Measurements from ENCODE around the gene PHLDA3.

The PHLDA3 gene

DNA sequence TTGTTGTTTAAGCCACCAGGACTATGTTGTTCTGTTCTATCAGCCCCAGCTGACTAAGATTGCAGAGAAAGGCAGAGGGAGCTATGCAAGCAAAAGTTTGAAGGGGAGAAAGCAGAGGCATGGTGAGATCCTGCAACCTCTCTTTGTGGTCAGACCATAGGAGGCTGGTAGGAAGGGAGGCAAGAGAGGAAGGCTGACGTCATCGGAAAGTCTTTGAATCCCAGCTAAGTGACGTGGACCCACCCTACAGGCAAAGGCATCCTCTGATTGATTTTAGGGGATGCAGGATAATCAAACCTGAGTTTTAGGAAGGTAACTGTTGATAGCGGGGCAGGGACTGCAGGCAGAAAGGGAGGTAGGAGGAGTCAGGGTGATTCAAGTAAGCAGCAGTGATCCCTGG, 24.2 kb downstream of the PHLDA3 start:
- Histone ChIP-seq H3K4me3 (ENCODE audit: low read length) (no peak overlapping the region), H3K9me3 (ENCODE audit: low read length) (no peaks in the 10 kb centered on the region), H3K4me1 (ENCODE audit: insufficient read depth, low read length) (peaks cover 15% of the 10 kb centered on the region), H3K36me3 (ENCODE audit: insufficient read depth, low read length) (no peaks in the 10 kb centered on the region), H2AFZ (ENCODE audit: low read depth, low read length) (no peak overlapping the region), H3K27me3 (ENCODE audit: insufficient read depth, low read length) (peaks cover 5% of the 10 kb centered on the region)

DNA sequence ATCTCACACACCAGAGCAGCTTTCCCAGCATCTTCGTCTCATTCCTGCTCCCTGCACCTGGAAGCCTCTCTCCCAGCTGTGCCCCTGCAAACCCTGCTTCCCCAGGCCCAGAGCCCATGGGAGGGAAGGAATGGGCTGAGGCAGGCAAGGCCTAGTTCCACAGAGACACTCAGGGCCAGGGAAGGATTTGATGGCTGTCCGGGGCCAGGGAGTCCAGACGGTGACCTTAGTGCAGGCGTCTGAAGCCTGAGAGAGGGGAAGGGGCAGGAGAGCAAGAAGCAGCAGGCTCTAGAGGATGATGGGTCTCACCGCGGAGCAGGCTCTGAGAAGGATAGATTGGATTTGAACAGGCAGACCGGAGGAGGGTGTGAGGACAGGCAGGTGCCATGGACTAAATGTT, 25.2 kb downstream of the PHLDA3 start:
- Histone ChIP-seq H3K27me3 (ENCODE audit: insufficient read depth, low read length) (peaks cover 5% of the 10 kb centered on the region), H3K36me3 (ENCODE audit: insufficient read depth, low read length) (no peaks in the 10 kb centered on the region), H3K4me1 (ENCODE audit: insufficient read depth, low read length) (peaks cover 9% of the 10 kb centered on the region), H3K9me3 (ENCODE audit: low read length) (no peaks in the 10 kb centered on the region), H3K4me3 (ENCODE audit: low read length) (no peak overlapping the region), H2AFZ (ENCODE audit: low read depth, low read length) (no peak overlapping the region)

DNA sequence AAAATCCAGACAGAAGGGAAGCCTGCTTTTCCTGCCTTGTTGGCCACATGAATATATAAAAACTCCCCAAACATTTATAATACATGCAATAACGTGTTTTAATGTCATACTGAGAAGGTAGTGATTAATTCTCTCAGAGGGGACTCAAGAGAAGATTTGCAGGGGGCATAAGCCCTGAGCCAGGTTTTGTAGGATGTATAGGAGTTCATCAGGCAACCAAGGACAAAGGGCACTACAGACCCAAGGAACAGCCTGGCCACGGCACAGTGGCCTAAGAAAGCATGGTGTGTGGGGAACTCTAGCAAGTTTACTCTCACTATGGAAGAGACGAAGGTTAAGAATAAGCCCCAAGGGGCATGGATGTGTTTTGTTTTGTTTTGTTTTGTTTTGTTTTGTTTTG, 32.0 kb downstream of the PHLDA3 start:
- Histone ChIP-seq H3K27me3 (ENCODE audit: insufficient read depth, low read length) (no peaks in the 10 kb centered on the region), H2AFZ (ENCODE audit: low read depth, low read length) (no peak overlapping the region), H3K9me3 (ENCODE audit: low read length) (no peaks in the 10 kb centered on the region), H3K36me3 (ENCODE audit: insufficient read depth, low read length) (no peaks in the 10 kb centered on the region), H3K4me3 (ENCODE audit: low read length) (no peak overlapping the region), H3K4me1 (ENCODE audit: insufficient read depth, low read length) (peaks cover 5% of the 10 kb centered on the region)

DNA sequence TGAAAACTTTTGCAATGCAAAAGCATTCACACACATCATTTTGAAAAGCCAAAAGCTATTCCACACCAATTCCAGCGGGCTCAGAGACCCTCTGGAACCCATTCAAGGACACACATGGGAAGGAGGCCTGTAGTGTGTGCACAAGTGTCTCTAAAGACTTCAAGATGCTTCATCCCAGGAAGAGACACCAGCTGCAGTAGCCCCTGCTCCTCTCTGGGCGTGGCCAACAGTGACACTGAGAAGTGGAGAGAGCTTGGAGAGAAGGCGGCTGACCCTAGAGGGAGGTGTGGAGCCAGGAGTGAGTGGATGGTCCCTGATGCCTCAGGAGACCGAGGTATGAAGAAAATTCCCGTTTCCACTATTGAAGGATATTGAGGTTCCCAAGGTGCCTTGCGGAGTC, 32.6 kb downstream of the PHLDA3 start:
- Histone ChIP-seq H3K36me3 (ENCODE audit: insufficient read depth, low read length) (no peaks in the 10 kb centered on the region), H3K4me1 (ENCODE audit: insufficient read depth, low read length) (peaks cover 5% of the 10 kb centered on the region), H3K27me3 (ENCODE audit: insufficient read depth, low read length) (no peaks in the 10 kb centered on the region), H3K4me3 (ENCODE audit: low read length) (no peak overlapping the region), H3K9me3 (ENCODE audit: low read length) (no peaks in the 10 kb centered on the region), H2AFZ (ENCODE audit: low read depth, low read length) (no peak overlapping the region)

DNA sequence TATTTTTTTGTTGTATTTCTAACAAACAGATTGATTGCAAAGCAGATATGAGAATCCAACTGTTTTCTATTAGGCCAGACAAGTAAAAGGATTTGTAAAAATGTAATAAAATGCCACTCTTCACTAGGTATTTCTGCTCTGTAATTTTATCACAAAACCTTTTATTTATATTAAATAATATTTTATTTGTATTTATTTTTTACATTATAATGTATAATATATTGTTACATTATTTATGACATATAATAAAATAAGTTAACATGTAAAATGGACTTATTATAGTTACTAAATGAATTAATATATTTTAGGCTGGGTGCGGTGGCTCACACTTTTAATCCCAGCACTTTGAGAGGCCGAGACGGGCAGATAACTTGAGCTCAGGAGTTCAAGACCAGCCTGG, 34.7 kb downstream of the PHLDA3 start:
- H3K36me3 ChIP-seq (ENCODE audit: insufficient read depth, low read length) = no peaks in the 10 kb centered on the region
- peaks cover 3% of the 10 kb centered on the region for H3K27me3 ChIP-seq (ENCODE audit: insufficient read depth, low read length)
- no peaks in the 10 kb centered on the region for H3K9me3 ChIP-seq (ENCODE audit: low read length)
- H2AFZ ChIP-seq (ENCODE audit: low read depth, low read length) = no peak overlapping the region
- no peak overlapping the region for H3K4me3 ChIP-seq (ENCODE audit: low read length)
- peaks cover 5% of the 10 kb centered on the region for H3K4me1 ChIP-seq (ENCODE audit: insufficient read depth, low read length)

DNA sequence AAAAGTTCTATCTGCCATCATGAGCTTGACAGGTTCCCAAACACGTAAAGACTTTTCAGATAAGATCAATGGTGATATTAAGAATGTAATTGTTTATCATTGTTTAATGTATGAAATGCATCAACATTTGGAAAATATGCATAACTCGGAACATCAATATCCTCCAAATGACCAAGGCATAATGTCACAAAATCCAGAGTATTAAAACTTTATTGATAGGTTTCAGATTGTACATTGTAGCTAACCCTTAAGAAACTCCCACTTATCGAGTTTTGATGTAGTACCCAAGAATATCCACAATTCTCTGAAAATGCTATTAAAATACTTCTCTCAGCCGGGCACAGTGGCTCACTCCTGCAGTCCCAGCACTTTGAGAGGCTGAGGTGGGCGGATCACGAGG, 35.4 kb downstream of the PHLDA3 start:
- no peaks in the 10 kb centered on the region for H3K36me3 ChIP-seq (ENCODE audit: insufficient read depth, low read length)

DNA sequence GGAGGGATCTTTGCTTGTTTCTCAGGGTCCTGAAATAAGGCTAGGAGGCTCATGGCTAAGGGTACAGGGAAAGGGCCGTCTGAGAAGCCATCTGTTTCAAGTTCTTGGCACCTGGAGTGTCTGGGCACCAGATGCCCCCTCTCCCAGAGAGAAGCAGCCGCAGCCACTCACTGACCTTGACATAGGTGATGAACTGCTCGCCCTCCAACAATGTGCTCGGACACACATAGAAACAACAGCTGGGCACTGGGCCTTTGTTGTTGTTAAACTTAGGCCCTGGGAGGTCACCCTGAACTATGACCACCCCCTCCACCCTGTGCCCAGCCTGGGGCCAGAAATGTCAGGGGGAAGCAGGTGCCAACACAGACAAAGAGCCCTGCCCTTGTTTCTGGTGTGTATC, 38.2 kb downstream of the PHLDA3 start:
- Histone ChIP-seq H2AFZ (ENCODE audit: low read depth, low read length) (no peak overlapping the region), H3K9me3 (ENCODE audit: low read length) (no peaks in the 10 kb centered on the region), H3K4me3 (ENCODE audit: low read length) (no peak overlapping the region), H3K4me1 (ENCODE audit: insufficient read depth, low read length) (no peaks in the 10 kb centered on the region), H3K27me3 (ENCODE audit: insufficient read depth, low read length) (peaks cover 7% of the 10 kb centered on the region), H3K36me3 (ENCODE audit: insufficient read depth, low read length) (no peaks in the 10 kb centered on the region)

More for the DNA sequence above, 35.4 kb downstream of the PHLDA3 start:
- H3K4me3 ChIP-seq (ENCODE audit: low read length) = no peak overlapping the region
- H2AFZ ChIP-seq (ENCODE audit: low read depth, low read length) = no peak overlapping the region
- peaks cover 3% of the 10 kb centered on the region for H3K27me3 ChIP-seq (ENCODE audit: insufficient read depth, low read length)
- H3K9me3 ChIP-seq (ENCODE audit: low read length) = no peaks in the 10 kb centered on the region
- H3K4me1 ChIP-seq (ENCODE audit: insufficient read depth, low read length) = peaks cover 5% of the 10 kb centered on the region

DNA sequence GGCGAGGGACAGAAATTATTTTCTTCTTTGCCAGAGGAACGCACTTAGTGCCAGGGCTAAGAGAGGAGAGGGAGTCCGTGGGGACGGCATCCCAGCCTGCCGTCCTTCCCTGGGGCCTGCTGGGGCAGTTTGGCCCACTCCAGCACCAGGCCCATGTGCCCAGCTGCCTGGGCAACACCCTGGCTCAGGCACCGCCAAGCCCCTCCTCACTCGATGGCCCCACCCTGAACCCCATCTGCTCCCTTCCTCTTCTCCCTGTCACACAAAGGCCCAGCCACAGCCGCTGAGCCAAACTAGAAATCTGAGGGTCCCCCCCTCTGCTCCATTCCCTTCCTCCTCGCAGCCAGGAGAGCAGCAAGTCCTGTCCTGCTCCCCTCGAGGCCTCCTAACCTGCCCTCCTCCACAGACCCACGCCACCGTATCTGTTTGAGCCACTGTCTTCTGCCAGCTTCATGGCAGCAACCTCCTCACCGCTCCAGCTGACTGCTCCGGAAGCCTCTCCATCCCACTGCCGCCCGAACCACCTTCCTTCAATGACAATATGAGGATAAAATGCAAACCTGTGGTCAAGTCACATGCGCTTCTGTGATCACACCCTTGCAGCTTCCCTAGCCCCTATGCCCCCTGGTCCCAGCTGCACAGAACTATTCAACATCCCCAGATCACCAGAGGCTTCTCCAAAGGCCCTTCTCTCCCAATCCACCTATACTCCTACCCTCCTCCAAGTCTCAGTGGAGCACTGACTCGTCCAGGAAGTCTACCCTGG, 39.1 kb downstream of the PHLDA3 start:
- H2AFZ ChIP-seq (ENCODE audit: low read depth, low read length) = no peak overlapping the region
- H3K36me3 ChIP-seq (ENCODE audit: insufficient read depth, low read length) = no peaks in the 10 kb centered on the region
- H3K4me1 ChIP-seq (ENCODE audit: insufficient read depth, low read length) = no peaks in the 10 kb centered on the region
- no peak overlapping the region for H3K4me3 ChIP-seq (ENCODE audit: low read length)
- H3K27me3 ChIP-seq (ENCODE audit: insufficient read depth, low read length) = peaks cover 7% of the 10 kb centered on the region
- no peaks in the 10 kb centered on the region for H3K9me3 ChIP-seq (ENCODE audit: low read length)

DNA sequence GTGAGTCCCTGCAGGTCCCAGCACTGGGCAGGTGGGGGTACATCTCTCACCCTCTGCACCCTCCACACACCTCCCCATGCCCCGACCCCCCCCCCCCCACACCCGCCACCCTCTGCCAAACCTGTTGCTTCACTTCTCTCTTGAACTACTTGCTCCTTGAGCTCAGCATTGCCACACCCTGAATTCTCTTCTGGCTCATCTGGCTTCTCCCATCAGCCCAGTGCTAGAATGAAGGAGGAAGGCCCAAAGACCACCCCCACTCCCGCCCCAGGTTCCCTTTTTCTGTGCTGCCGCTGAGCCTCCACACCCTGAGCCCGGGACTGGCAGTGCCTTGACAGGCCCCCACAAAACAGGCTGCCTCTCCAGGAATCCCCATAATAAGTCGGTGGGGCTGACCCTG, 41.0 kb downstream of the PHLDA3 start:
- H3K4me1 ChIP-seq (ENCODE audit: insufficient read depth, low read length) = no peaks in the 10 kb centered on the region
- no peaks in the 10 kb centered on the region for H3K36me3 ChIP-seq (ENCODE audit: insufficient read depth, low read length)
- no peak overlapping the region for H2AFZ ChIP-seq (ENCODE audit: low read depth, low read length)
- peaks cover 7% of the 10 kb centered on the region for H3K27me3 ChIP-seq (ENCODE audit: insufficient read depth, low read length)
- no peak overlapping the region for H3K4me3 ChIP-seq (ENCODE audit: low read length)
- H3K9me3 ChIP-seq (ENCODE audit: low read length) = no peaks in the 10 kb centered on the region

DNA sequence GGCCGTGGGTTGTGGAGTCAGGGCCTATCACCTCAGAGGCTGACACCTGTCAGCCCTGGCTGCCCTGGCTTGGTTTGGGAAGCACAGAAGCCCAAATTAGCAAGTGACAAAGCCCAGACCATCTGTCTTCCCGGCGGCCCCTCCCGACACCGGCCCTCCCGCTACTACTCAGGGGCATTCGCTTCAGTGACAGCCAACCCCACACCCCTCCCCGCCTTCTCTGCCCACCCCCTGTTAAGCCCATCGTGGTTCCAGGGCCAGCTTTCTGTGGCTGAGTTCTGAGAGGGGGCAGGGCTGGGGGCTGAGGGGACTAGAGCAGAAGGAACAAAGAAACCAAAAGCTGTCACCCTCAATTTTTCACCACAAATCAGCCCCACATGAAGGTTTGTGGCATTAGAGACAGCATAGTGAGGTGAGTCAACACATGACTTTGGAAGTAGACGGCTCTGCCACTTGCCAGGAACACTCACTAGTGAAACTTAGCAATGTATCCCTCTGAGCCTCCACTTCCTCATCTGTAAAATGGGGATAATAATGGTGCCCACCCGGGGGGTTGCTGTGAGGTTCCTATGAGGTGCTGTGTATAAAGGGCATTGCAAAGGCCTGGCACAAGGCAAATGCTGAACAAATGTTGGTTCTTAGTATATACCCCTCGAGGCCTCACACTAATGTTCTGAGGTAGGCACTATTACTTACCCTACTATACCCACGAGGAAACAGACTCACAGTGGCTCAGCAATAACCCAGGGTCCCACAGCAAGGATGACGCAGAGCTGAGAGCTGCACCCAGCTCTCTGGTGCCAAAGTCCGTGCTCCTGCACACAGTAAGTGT, 42.3 kb downstream of the PHLDA3 start:
- Histone ChIP-seq H2AFZ (ENCODE audit: low read depth, low read length) (no peak overlapping the region), H3K36me3 (ENCODE audit: insufficient read depth, low read length) (no peaks in the 10 kb centered on the region), H3K4me3 (ENCODE audit: low read length) (no peak overlapping the region), H3K9me3 (ENCODE audit: low read length) (no peaks in the 10 kb centered on the region), H3K27me3 (ENCODE audit: insufficient read depth, low read length) (peaks cover 7% of the 10 kb centered on the region), H3K4me1 (ENCODE audit: insufficient read depth, low read length) (no peaks in the 10 kb centered on the region)

DNA sequence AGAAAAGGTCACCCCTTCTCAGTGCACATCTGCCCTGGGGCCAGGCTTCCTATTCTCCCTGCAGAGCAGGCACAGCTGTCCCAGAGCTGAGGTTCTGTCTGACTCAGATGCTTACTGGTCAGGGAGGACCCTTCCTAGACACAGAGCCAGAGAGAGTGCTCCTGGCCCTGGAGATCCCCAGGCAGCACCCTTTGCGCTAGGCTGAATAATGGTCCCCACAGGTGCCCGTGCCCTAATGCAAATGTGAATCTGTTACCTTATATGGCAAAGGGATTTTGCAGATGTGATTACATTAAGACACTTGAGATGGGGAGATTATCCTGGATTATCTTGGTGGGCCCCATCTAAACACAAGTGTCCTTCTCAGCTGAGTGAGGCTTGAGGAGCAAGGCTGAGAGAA, 44.8 kb downstream of the PHLDA3 start:
- Histone ChIP-seq H3K4me3 (ENCODE audit: low read length) (no peak overlapping the region), H3K9me3 (ENCODE audit: low read length) (no peaks in the 10 kb centered on the region), H2AFZ (ENCODE audit: low read depth, low read length) (no peak overlapping the region), H3K4me1 (ENCODE audit: insufficient read depth, low read length) (no peaks in the 10 kb centered on the region), H3K36me3 (ENCODE audit: insufficient read depth, low read length) (no peaks in the 10 kb centered on the region), H3K27me3 (ENCODE audit: insufficient read depth, low read length) (peaks cover 4% of the 10 kb centered on the region)

DNA sequence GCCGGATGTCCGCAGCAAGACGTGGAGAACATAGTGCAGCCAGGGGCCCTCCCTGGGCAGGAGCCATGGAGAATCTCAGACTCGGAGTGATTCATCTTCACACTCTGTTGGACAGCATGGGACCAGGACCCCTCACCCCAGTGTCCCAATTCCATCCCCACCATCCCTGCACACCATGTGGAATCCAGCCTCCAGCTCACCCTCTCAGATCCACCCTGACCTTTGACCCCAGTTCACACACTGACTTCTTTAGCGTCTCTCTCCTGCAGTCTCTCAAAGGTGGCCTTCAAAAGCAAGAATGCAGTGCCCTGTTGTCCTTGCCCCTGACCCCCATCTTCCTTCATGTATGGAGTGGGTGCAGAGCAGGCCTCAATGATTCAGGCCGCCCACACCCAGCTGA, 45.3 kb downstream of the PHLDA3 start:
- Histone ChIP-seq H3K4me1 (ENCODE audit: insufficient read depth, low read length) (no peaks in the 10 kb centered on the region), H3K36me3 (ENCODE audit: insufficient read depth, low read length) (no peaks in the 10 kb centered on the region), H3K4me3 (ENCODE audit: low read length) (no peak overlapping the region), H3K9me3 (ENCODE audit: low read length) (no peaks in the 10 kb centered on the region), H2AFZ (ENCODE audit: low read depth, low read length) (no peak overlapping the region), H3K27me3 (ENCODE audit: insufficient read depth, low read length) (peaks cover 4% of the 10 kb centered on the region)

DNA sequence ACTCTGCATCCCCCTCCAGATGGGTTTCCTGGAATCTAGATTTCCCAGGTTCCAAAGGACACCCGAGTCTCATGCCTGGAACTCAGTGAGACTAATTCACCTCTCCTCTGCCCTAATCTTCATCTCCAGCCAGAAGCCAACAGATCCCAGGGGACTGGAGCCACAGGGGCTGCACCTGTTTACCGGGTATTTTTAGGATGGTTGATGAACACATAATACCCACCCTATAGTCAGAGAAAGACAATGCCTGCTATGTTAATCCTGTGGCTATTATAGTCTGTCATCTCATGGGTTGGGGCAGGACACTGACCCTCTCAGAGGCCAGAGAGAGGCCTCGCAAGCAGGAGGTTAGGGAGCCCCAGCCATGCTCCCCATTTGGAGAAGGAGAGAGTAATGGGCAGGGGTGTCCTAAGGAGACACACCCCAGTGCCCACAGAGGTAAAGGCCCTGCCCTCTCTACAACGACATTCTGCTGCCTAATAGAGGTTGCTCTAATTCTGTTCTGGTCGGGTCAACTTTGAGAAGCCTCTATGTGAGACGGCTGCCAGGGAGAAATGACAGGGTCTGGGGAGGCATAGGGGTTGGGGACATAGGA, 46.5 kb downstream of the PHLDA3 start:
- no peak overlapping the region for H2AFZ ChIP-seq (ENCODE audit: low read depth, low read length)
- H3K4me1 ChIP-seq (ENCODE audit: insufficient read depth, low read length) = no peaks in the 10 kb centered on the region
- no peaks in the 10 kb centered on the region for H3K9me3 ChIP-seq (ENCODE audit: low read length)
- no peaks in the 10 kb centered on the region for H3K27me3 ChIP-seq (ENCODE audit: insufficient read depth, low read length)
- H3K4me3 ChIP-seq (ENCODE audit: low read length) = no peak overlapping the region
- no peaks in the 10 kb centered on the region for H3K36me3 ChIP-seq (ENCODE audit: insufficient read depth, low read length)

All from neuron (in vitro differentiated cells).